Smooth muscle cell (in vitro differentiated cells): Measurements from ENCODE around the gene PAWR. TPM values are rescaled to one million over a fixed set of nuclear protein-coding genes. Genes with fewer than 3 reads are reported as not detected.
A peak's percentile ranks its signal among the peaks of the same experiment; 100 is the strongest.

Experiments
- DNase-seq: peaks from one replicate; lab custom pipeline; 2025; ENCODE audit not compliant: unreplicated experiment; lab: John Stamatoyannopoulos, UW
- H2AFZ ChIP-seq: fragments of 200-600 bp; sonication (generic); 2 replicates; pipeline ENCODE4 v1.6.0; 2016; ENCODE audit warnings: antibody characterized with exemption, low read depth, mild to moderate bottlenecking
- H3F3A ChIP-seq: fragments of 200-600 bp; sonication (generic); 2 replicates; pipeline ENCODE4 v1.6.0; 2017; ENCODE audit warnings: antibody characterized with exemption, low read depth
- H3K27ac ChIP-seq: fragments of 200-600 bp; sonication (generic); 2 replicates; pipeline ENCODE4 v1.5.1; 2016; ENCODE audit warnings: low read depth, mild to moderate bottlenecking
- H3K27me3 ChIP-seq: fragments of 200-600 bp; sonication (generic); 2 replicates; pipeline ENCODE4 v1.6.1; 2016; ENCODE audit warnings: low read depth, mild to moderate bottlenecking
- H3K36me3 ChIP-seq: fragments of 200-600 bp; sonication (generic); 2 replicates; pipeline ENCODE4 v1.5.1; 2016; ENCODE audit warnings: low read depth
- H3K4me1 ChIP-seq: fragments of 200-600 bp; sonication (generic); 2 replicates; pipeline ENCODE4 v1.5.1; 2016; ENCODE audit warnings: low read depth
- H3K4me2 ChIP-seq: fragments of 200-600 bp; sonication (generic); 2 replicates; pipeline ENCODE4 v1.6.0; 2016; ENCODE audit warnings: mild to moderate bottlenecking
- H3K4me3 ChIP-seq: fragments of 200-600 bp; sonication (generic); 2 replicates; pipeline ENCODE4 v1.5.1; 2016; ENCODE audit warnings: mild to moderate bottlenecking
- H3K79me2 ChIP-seq: fragments of 200-600 bp; sonication (generic); 2 replicates; pipeline ENCODE4 v1.6.0; 2016; ENCODE audit warnings: low read depth, mild to moderate bottlenecking
- H3K9ac ChIP-seq: fragments of 200-600 bp; sonication (generic); 2 replicates; pipeline ENCODE4 v1.6.0; 2016; ENCODE audit warnings: low read depth
- H3K9me3 ChIP-seq: fragments of 200-600 bp; sonication (generic); replicated peaks from 2 replicates; pipeline ENCODE4 v1.5.1; 2016; ENCODE audit warnings: low read depth
- H4K20me1 ChIP-seq: fragments of 200-600 bp; sonication (generic); 2 replicates; pipeline ENCODE4 v1.6.0; 2016; ENCODE audit warnings: low read depth
- WGBS: methylation state at CpG from one replicate; pipeline ENCODE4 v1.1.7; 2016; ENCODE audit warnings: low lambda C conversion rate; 5-methylcytosine and 5-hydroxymethylcytosine counted together
- polyA plus RNA-seq: library from polyadenylated mRNA; unstranded; fragments of >200 nt; fragmentation: Nextera tagmentation; extraction: Ambion mirVana; gene quantifications from 2 replicates; pipeline ENCODE4 v1.2.1, GENCODE V29; 2016
- total RNA-seq: library from RNA; depleted of rRNA; stranded (reverse); fragments of >200 nt; gene quantifications from 2 replicates; pipeline ENCODE4 v1.2.3, GENCODE V29; 2014
- TF ChIP-seq, protein P1 (sequence below): fragments of 200-600 bp; sonication (generic); IDR thresholded peaks from 2 replicates; pipeline ENCODE4 v1.5.1; 2017; ENCODE audit warnings: borderline replicate concordance, mild to moderate bottlenecking, antibody characterized with exemption; ENCODE audit not compliant: insufficient read depth, poor library complexity, severe bottlenecking

Gene PAWR
- total and polyA plus RNA-seq, 2 experiments from 2014 or later, result 33.1 to 45.4 TPM

DNA sequence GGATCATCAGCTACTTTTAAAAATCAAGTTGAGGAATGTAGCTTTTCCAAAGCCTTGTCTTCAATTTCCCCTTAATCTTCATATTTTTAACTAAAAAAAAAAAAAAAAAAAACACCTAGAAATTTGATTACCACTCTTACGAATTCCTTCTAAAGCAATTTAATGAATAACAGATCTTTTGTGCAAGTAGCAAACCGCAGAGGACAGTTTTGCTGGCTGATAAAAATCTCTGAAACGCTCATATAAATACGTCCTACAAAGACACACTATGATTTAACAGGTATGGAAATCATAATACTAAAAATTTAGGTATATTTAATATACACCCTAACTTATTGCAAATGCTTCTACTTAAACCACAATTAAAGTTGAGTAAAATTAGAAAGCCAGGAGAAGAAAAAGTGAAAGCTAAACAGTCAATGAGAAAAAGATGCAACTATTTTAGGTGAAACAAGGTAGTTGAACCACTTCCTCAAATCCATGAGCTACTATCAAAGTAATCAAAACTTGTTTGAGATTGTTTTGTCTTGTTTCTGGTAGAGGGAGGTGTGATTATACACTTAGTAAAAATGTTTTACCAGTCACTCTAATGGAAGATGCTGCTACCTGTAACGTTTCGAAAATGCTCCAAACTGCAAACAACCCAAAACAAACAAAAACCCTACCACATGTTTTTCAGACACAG lies 2.2 kb downstream of the PAWR start:
- Histone ChIP-seq H3K27ac (peak overlapping the region; percentile 98), H3K79me2 (peaks cover 63% of the 10 kb centered on the region), H3K4me2 (peak overlapping the region; percentile 85), H3K4me1 (peaks cover 52% of the 10 kb centered on the region), H3K36me3 (no peaks in the 10 kb centered on the region), H3K4me3 (peak overlapping the region; percentile 93), H3K9me3 (no peaks in the 10 kb centered on the region), H2AFZ (no peak overlapping the region), H3F3A (peaks cover 3% of the 10 kb centered on the region), H3K27me3 (no peaks in the 10 kb centered on the region), H3K9ac (peak overlapping the region; percentile 79), H4K20me1 (peaks cover 25% of the 10 kb centered on the region)
- WGBS, result 10% methylated on average over 6 of the region's 6 CpGs
- TF ChIP-seq, protein P1, sequence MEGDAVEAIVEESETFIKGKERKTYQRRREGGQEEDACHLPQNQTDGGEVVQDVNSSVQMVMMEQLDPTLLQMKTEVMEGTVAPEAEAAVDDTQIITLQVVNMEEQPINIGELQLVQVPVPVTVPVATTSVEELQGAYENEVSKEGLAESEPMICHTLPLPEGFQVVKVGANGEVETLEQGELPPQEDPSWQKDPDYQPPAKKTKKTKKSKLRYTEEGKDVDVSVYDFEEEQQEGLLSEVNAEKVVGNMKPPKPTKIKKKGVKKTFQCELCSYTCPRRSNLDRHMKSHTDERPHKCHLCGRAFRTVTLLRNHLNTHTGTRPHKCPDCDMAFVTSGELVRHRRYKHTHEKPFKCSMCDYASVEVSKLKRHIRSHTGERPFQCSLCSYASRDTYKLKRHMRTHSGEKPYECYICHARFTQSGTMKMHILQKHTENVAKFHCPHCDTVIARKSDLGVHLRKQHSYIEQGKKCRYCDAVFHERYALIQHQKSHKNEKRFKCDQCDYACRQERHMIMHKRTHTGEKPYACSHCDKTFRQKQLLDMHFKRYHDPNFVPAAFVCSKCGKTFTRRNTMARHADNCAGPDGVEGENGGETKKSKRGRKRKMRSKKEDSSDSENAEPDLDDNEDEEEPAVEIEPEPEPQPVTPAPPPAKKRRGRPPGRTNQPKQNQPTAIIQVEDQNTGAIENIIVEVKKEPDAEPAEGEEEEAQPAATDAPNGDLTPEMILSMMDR, result no peak
- DNase-seq, result no peak

DNA sequence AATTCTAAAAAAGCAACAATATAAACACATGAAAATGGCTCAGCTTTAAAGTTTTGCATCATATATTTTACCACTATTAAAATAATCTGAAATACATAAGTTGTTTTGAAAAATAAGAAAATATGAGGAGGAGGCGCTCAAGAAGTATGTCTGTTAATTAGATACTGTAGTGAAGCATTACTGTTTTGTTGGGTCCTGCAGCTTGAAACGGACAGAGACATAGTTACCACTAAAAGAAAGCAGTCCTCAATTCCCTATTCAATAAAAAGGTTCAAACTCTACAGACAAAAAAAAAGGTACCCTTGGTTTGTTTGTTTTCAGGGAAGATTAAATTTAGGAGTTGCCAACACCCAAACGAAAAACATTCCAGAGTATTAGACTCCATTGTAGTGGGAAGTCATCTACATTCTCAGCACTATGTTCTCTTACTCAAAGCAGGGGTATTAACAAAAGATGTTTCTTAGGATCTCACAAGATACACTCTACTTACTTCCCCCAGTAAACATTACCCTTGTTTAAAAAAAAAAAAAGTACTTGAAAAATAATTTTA lies 3.0 kb downstream of the PAWR start:
- Histone ChIP-seq H4K20me1 (peaks cover 28% of the 10 kb centered on the region), H2AFZ (peak overlapping the region; percentile 36), H3K4me2 (peak overlapping the region; percentile 85), H3K79me2 (peaks cover 70% of the 10 kb centered on the region), H3K36me3 (no peaks in the 10 kb centered on the region), H3K9me3 (no peaks in the 10 kb centered on the region), H3K9ac (peak overlapping the region; percentile 79), H3F3A (peaks cover 3% of the 10 kb centered on the region), H3K27me3 (no peaks in the 10 kb centered on the region), H3K4me1 (peaks cover 49% of the 10 kb centered on the region), H3K4me3 (peak overlapping the region; percentile 93), H3K27ac (peak overlapping the region; percentile 98)
- WGBS, result 10% methylated on average over 3 of the region's 3 CpGs
- TF ChIP-seq, protein P1, result no peak
- DNase-seq, result no peak

DNA sequence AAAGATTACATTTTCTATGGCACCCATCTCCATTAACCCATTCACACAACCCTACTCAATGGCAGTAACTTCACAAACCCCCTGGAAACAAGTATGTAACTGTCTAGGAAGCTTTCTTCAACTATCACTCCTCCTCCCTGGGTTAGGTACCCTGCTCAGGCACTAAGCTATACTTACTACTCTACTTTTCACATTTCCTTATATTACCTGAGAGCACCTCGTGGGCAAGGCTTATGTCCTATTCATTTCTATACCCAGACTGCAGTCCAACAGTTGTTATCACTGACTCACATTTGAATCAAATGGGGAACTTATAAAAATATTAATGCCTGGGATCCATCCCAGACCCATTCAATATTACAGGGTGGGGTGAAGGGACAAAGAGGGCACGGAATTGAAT lies 4.6 kb downstream of the PAWR start:
- Histone ChIP-seq H3K9me3 (no peaks in the 10 kb centered on the region), H3K4me3 (peak overlapping the region; percentile 93), H3K27me3 (no peaks in the 10 kb centered on the region), H3K4me1 (peaks cover 47% of the 10 kb centered on the region), H3F3A (peaks cover 3% of the 10 kb centered on the region), H3K27ac (peak overlapping the region; percentile 98), H3K4me2 (peak overlapping the region; percentile 85), H3K9ac (peak overlapping the region; percentile 79), H4K20me1 (peaks cover 42% of the 10 kb centered on the region), H3K36me3 (no peaks in the 10 kb centered on the region), H2AFZ (no peak overlapping the region), H3K79me2 (peaks cover 86% of the 10 kb centered on the region)
- WGBS, result 64% methylated on average over 2 of the region's 2 CpGs
- TF ChIP-seq, protein P1, result no peak
- DNase-seq, result no peak
